GM21447 (cell line): Measurements from ENCODE around the gene HSBP1.

ENCODE experiments used
- ATAC-seq: cut with Tn5 transposase; IDR thresholded peaks from one replicate; pipeline ENCODE4 v1.9.1; 2021; ENCODE audit not compliant: unreplicated experiment

Gene HSBP1

DNA sequence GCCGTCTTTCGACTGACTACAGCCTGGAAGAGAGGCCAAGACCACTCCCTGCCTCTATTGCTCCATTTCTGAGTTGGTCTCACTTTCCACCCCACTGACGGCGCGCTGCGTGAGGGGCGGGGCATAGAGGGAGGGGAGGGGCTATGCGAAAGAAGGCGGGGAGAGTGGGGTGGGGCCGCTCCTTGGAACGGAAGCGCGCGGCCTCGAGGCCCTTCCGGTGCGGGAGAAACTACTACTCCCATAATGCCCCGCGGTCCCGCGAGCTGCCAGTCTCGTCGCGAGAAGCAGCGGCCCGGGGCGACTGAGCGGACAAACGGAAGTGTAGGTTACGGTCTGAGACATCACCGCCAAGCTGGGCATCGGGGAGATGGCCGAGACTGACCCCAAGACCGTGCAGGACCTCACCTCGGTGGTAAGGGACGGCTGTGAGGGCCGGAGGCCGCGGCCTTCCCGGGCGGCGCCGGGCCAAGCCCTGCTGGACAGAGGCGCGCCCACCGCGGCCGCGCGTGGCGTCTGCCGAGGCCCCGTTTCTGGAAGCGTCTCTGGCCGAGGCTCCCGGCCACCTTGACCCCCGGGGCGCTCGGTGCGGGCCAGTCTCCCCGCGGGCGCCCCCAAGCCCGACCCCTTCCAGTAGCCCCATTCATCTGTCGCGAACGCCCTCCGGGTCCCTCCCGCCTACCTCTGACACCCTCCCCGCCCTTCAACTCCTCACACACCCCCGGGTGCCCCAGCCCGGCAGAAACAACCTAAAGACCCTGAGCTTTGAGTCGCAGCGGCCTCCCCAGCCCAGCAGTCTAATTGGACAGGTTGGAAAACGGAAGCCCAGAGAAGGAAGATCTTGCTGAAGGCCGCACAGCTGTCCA lies at the start of gene HSBP1:
TSS of gene HSBP1 (plus strand) at position 269 of the 863 bp plus-strand sequence. CDS start at position 368, 99 bp downstream.
- peak; percentile 91 for ATAC-seq

DNA sequence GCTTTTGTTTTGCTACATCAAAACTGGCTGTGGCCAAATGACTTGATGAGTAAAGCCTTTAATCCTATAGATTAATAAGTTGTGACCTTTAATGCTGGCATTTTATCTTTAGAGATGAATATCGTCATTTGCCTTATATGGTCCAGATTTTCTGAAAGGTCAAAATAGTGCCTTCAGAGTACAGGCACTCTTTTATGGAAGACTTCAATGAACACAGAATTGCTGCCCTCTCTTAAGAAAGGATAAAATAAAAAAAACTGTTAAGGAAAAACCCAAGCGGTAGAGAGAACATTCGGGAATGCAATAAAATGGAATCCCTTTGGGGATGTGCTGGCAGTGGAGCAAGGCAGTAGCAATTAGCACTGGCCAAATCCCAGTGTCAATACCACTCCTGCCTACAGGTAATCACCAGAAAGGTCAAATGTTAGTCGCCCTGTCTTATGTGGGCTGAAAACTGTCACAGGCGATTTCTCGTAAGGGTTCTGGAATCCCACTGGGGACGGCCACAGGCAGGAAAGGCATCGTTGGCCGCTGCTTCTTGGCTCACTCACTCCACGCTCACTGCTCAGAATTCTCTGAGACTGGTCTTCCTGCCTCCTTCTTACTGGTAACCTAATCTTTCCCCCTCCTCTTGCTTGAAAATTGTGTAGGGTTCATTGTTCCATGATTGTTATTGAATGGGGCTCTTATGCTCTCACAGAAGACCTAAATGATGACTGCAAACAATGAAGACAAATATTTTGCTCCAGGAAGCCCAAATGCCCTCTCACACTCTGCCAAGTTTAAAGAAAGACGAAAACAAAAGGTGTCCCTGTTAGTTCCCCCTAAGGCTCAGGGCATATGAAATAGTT lies 45.4 kb upstream of the HSBP1 start:
- ATAC-seq: no peak

- no peak for ATAC-seq
Measured at GRCh38 chr16:83762992-83763358, 44.8 kb upstream of the HSBP1 start.

GRCh38 chr16:83768986-83769385 lies 38.8 kb upstream of the HSBP1 start:
- no peak for ATAC-seq

DNA sequence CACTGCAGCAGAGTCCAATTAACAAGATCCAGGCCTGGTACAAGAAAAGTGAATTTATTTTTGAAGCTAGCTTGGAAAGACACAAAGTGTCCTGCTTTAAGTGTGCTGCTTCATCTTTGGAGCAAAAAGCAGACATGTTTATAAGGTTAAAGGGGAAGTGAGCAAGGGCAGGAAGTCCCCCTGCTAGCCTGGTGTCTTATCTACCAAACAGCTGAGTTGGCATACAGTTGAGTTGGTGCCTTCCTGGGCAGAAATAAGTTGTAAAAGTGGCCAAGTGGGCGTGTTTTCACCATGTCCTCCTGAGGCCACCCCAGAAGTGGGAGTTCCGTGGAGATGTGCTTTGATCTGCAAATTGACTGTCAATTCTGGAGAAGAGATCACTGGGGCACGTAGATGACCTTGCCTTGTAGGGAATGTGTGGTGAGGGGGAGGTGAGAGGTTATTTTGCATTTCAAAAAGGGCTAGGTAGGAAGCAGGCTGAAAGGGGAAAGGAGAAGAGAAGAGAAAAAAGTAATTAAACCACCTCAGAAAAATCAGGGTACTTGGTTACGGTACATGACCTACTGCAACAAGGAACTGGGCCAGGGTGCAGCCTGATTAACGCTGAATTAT lies 38.3 kb upstream of the HSBP1 start:
- ATAC-seq: no peak

GRCh38 chr16:83771306-83771942 lies 36.4 kb upstream of the HSBP1 start:
- ATAC-seq: no peak

- ATAC-seq: no peak
Measured at GRCh38 chr16:83772806-83773205, 35.0 kb upstream of the HSBP1 start.

DNA sequence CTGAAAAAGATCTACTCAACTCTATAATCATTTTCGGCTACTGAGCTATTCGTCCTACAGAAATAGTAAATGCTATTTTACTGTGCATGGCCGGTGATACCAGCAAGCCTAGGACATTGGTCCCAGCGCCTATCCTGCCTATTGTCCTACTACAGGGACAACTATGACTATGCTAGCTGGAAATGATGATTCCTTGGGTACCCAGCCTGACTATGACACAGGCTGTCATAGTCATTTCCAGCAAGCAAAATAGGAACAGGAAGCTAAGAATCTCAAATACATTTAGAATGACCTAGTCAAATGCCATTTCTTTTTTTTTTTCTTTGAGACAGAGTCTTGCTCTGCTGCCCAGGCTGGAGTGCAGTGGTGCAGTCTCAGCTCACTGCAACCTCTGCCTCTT lies 33.7 kb upstream of the HSBP1 start:
- ATAC-seq: no peak

DNA sequence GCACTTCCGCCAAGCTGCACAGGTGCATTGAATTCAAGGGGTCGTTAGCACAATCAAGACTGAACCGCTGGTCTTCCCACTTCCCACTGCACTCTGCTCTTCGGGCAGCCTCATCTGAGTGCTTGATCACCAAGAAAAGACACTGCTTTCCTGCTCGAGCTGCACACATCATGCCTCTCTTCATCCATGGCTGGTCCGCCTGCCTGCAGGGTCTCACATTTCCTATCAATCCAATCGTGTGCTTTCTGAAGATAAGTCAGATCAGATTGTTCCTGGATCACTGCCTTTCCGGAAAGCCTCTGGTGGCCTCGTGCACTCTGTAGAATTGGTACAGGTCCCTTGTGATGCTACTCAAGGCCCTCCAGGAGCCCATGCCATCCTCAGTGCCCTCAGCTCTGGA lies 30.8 kb upstream of the HSBP1 start:
- no peak for ATAC-seq

DNA sequence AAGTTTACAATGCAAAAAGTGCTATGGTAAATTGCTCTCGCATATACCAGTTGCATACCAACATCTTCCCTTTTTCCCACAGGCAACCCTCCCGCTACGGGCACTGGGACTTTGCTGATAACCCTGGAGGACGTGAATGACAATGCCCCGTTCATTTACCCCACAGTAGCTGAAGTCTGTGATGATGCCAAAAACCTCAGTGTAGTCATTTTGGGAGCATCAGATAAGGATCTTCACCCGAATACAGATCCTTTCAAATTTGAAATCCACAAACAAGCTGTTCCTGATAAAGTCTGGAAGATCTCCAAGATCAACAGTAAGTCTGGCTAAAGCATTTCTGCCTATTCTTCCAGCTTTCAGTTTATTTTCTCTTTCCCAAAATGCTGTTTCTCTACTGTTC lies 27.9 kb upstream of the HSBP1 start:
- ATAC-seq: no peak

- ATAC-seq: no peak
Measured at GRCh38 chr16:83785455-83785854, 22.3 kb upstream of the HSBP1 start.

GRCh38 chr16:83789642-83790401 lies 18.0 kb upstream of the HSBP1 start:
- no peak for ATAC-seq

GRCh38 chr16:83791916-83792315 lies 15.9 kb upstream of the HSBP1 start:
- ATAC-seq: no peak

DNA sequence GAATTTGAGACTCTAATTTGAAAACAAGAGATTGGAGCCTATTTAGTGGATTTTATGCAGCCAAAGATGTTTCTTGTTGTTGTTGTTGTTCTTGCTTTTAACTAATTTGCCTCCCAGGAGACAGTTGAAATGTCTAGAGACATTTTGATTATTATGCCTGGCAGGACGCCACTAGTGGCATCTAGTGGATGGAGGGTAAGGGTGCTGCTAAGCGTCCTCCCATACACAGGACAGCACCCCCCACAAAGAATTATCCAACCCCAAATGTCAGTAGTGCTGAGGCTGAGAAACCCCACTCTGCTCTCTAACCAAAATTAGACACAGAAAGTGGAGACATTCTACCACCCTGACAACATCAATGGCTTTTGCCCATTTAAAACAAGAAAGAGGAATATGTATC lies 15.4 kb upstream of the HSBP1 start:
- no peak for ATAC-seq

DNA sequence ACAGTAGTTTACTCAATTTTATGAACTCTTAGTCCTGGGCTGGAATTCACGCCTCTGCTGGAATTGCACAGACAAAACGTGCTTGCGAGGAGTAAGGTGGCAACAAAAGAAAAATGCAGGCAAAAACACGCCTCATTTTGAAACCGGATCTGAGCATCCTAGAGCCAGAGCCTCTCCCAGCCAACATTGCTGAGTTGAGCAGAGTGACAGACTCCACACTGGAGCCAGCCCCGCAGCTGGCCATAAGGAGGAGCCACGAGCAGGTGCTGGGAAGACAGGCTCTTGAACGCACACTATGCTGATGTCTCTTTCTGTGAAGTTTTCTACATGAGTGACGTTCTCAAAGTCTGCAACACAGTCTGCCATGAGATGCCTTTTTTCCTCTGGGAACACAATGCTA lies 14.6 kb upstream of the HSBP1 start:
- no peak for ATAC-seq

DNA sequence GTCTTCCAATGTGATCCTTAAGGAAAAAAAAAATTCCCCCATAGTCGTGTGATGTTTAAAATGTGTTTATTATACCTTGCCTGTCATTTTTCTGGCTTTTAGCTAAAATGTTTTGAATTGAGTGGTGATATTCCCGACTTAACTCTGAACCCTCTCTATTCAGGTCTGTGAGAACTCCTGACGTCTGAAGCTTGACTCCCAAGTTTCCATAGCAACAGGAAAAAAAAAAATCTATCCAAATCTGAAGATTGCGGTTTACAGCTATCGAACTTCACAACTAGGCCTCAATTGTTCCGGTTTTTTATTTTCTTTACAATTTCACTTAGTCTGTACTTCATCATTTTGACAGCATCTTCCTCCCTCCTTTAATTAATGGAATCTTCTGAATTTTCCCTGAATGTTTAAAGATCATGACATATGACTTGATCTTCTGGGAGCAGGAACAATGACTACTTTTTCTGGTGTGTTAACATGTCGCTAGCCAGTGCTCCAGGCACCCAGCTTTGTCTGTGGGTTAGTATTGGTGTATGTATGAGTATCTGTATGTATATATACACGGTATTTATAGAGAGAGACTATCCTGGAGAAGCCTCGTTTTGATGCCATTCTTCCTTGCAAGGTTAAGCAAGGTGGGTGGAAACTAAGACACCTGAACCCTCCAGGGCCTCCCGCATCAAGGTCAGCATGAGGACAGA lies 12.8 kb upstream of the HSBP1 start:
- ATAC-seq: no peak

DNA sequence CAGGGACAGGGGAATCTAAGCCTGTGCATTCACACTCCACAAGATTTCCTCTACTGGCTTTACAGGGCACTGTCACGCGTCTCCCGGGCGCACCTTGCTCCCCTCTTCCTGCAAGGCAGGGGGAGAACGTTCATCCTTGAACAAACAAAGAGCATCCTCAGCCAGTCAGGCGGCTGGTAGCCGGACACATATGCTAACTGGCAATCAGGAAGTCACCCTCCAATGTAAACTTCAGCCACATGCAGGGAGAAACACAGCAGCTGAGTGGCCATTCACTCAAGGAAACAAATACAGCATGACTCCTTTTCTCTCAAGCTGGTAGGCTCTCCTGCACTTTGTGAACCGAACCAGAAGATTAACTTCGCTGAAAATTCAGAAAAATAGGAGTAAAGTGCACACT lies 10.8 kb upstream of the HSBP1 start:
- ATAC-seq: no peak

GRCh38 chr16:83799336-83799735 lies 8.4 kb upstream of the HSBP1 start:
- no peak for ATAC-seq

DNA sequence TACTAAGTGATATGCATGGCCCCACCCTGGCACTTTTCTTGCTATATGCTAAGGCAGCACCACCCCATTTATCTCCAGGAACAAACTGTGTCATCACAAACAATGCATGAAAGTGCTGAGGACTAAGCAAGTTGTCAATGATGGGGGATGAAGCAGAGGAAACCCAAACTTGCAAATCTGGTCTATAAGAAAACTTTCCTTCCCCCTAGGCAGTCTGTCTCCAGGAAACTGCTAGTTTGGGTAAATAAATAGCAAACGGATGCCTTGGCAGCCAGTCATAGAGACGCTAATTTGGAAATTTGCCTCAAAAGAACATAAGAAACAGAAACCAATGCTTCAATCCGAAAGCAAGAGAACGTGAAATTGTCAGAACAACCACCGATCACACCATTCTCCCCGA lies 5.6 kb upstream of the HSBP1 start:
- ATAC-seq: no peak
